Glutamatergic neuron (in vitro differentiated cells): Measurements from ENCODE around the gene DSCAML1. TPM values are rescaled to one million over a fixed set of nuclear protein-coding genes. Genes with fewer than 3 reads are reported as not detected.

Experiments
- DNase-seq: peaks from one replicate; pipeline ENCODE4 v3.0.0; 2022
- H3K27ac Mint-ChIP-seq: one replicate; pipeline ENCODE4 v1.8.0; 2020; ENCODE audit warnings: mild to moderate bottlenecking, mixed read lengths, inconsistent platforms; ENCODE audit not compliant: unreplicated experiment
- H3K27me3 Mint-ChIP-seq: one replicate; pipeline ENCODE4 v1.8.0; 2020; ENCODE audit warnings: mild to moderate bottlenecking, moderate library complexity, mixed read lengths, inconsistent platforms; ENCODE audit not compliant: unreplicated experiment
- H3K36me3 Mint-ChIP-seq: one replicate; pipeline ENCODE4 v1.8.0; 2020; ENCODE audit warnings: mild to moderate bottlenecking, mixed read lengths, inconsistent platforms; ENCODE audit not compliant: unreplicated experiment
- H3K4me1 Mint-ChIP-seq: one replicate; pipeline ENCODE4 v1.8.0; 2020; ENCODE audit warnings: mild to moderate bottlenecking, low read depth, mixed read lengths, inconsistent platforms; ENCODE audit not compliant: unreplicated experiment
- H3K4me3 Mint-ChIP-seq: one replicate; pipeline ENCODE4 v1.8.0; 2020; ENCODE audit warnings: mild to moderate bottlenecking, mixed read lengths, inconsistent platforms; ENCODE audit not compliant: unreplicated experiment
- H3K9me3 Mint-ChIP-seq: one replicate; pipeline ENCODE4 v1.8.0; 2020; ENCODE audit warnings: mild to moderate bottlenecking, moderate library complexity, mixed read lengths, inconsistent platforms; ENCODE audit not compliant: unreplicated experiment
- total RNA-seq: library from RNA; stranded (reverse); fragmentation: NEBNext Ultra II Directional; extraction: Animal tissue kit (Norgen Biotek cat#: 25700); gene quantifications from one replicate; pipeline ENCODE4 v1.2.1, GENCODE V29; 2021; ENCODE audit not compliant: unreplicated experiment
- TF ChIP-seq, protein P1 (sequence below): fragments of 200-600 bp; sonication (generic); IDR thresholded peaks from one replicate; pipeline ENCODE4 v1.5.0; 2021; ENCODE audit not compliant: partially characterized antibody, unreplicated experiment

The DSCAML1 gene
- total RNA-seq, 1 donor from 2014 or later = 0.07 TPM

GRCh38 chr11:117601006-117601708, 195.9 kb downstream of the DSCAML1 start:
- DNase-seq = no peak

GRCh38 chr11:117600234-117600783, 196.7 kb downstream of the DSCAML1 start:
- Mint-ChIP-seq H3K4me1 (peaks cover 13% of the 10 kb centered on the region), H3K4me3 (no peak overlapping the region), H3K27ac (no peak overlapping the region), H3K9me3 (peaks cover 5% of the 10 kb centered on the region), H3K27me3 (peaks cover 5% of the 10 kb centered on the region), H3K36me3 (peaks cover 4% of the 10 kb centered on the region)
- TF ChIP-seq, protein P1, sequence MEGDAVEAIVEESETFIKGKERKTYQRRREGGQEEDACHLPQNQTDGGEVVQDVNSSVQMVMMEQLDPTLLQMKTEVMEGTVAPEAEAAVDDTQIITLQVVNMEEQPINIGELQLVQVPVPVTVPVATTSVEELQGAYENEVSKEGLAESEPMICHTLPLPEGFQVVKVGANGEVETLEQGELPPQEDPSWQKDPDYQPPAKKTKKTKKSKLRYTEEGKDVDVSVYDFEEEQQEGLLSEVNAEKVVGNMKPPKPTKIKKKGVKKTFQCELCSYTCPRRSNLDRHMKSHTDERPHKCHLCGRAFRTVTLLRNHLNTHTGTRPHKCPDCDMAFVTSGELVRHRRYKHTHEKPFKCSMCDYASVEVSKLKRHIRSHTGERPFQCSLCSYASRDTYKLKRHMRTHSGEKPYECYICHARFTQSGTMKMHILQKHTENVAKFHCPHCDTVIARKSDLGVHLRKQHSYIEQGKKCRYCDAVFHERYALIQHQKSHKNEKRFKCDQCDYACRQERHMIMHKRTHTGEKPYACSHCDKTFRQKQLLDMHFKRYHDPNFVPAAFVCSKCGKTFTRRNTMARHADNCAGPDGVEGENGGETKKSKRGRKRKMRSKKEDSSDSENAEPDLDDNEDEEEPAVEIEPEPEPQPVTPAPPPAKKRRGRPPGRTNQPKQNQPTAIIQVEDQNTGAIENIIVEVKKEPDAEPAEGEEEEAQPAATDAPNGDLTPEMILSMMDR = no peak
- no peak for DNase-seq

More at GRCh38 chr11:117601006-117601708, 195.9 kb downstream of the DSCAML1 start:
- TF ChIP-seq, protein P1 = no peak
- H3K27me3 Mint-ChIP-seq = peaks cover 5% of the 10 kb centered on the region
- peaks cover 13% of the 10 kb centered on the region for H3K4me1 Mint-ChIP-seq
- no peak overlapping the region for H3K4me3 Mint-ChIP-seq
- H3K36me3 Mint-ChIP-seq = peaks cover 4% of the 10 kb centered on the region
- no peak overlapping the region for H3K27ac Mint-ChIP-seq
- peaks cover 5% of the 10 kb centered on the region for H3K9me3 Mint-ChIP-seq

DNA sequence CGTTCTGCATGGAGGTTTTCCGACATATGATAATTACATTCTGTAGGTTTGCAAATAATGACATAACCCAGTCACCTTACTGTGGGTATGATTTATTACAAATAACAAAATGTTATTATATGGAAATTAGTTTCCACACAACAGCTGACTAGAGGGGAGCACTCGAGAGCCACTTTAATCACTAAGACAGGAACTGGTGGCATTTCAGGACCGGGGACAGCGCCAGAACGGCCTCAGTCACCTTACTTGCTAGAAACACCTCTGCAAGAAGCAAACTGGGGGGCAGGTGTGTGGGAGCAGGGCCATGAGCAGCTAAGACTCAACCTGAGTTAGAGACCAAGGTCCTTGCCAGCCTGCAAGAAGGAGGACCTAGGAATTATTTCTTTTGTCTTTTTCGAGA, 199.9 kb downstream of the DSCAML1 start:
- peaks cover 15% of the 10 kb centered on the region for H3K4me1 Mint-ChIP-seq
- DNase-seq = no peak
- H3K36me3 Mint-ChIP-seq = peaks cover 4% of the 10 kb centered on the region
- peaks cover 8% of the 10 kb centered on the region for H3K9me3 Mint-ChIP-seq
- H3K27ac Mint-ChIP-seq = no peak overlapping the region
- H3K4me3 Mint-ChIP-seq = no peak overlapping the region
- TF ChIP-seq, protein P1 = no peak
- peaks cover 8% of the 10 kb centered on the region for H3K27me3 Mint-ChIP-seq

GRCh38 chr11:117595440-117595839, 201.6 kb downstream of the DSCAML1 start:
- peaks cover 8% of the 10 kb centered on the region for H3K9me3 Mint-ChIP-seq
- H3K4me1 Mint-ChIP-seq = peaks cover 11% of the 10 kb centered on the region
- DNase-seq = no peak
- peaks cover 14% of the 10 kb centered on the region for H3K27me3 Mint-ChIP-seq
- H3K27ac Mint-ChIP-seq = no peak overlapping the region
- peaks cover 4% of the 10 kb centered on the region for H3K36me3 Mint-ChIP-seq
- no peak overlapping the region for H3K4me3 Mint-ChIP-seq
- TF ChIP-seq, protein P1 = no peak

DNA sequence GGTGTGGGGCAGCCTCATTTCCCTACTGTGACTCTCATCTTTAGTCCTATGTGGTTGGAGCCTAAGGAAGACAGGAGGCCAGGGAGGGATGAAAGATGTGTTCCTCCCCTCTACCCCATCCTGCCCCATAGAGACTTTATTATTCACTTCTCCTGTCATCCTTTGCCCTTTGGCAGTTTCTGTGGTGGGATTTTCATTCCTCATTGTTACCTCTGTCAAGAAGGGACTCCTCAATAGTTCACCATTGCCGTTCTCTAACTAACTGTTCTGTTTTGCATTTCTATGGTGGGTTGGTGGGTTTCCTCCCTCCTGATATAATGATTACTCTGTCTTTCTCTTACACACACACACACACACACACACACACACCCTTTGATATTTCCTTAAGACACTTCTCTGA, 202.3 kb downstream of the DSCAML1 start:
- peaks cover 14% of the 10 kb centered on the region for H3K27me3 Mint-ChIP-seq
- DNase-seq = no peak
- peaks cover 8% of the 10 kb centered on the region for H3K9me3 Mint-ChIP-seq
- no peak overlapping the region for H3K4me3 Mint-ChIP-seq
- H3K27ac Mint-ChIP-seq = no peak overlapping the region
- TF ChIP-seq, protein P1 = no peak
- H3K4me1 Mint-ChIP-seq = peaks cover 8% of the 10 kb centered on the region
- peaks cover 4% of the 10 kb centered on the region for H3K36me3 Mint-ChIP-seq
